T-helper 9 cell (primary cell): ENCODE measurements around the gene APBB1.
"Not testable (repeated sequence)": the region's sequence is repeated elsewhere in the genome, so short reads cannot be mapped to it uniquely, and the experiment has no call there.

ENCODE experiments used
- DNase-seq: peaks from one replicate; pipeline ENCODE4 v3.0.0-alpha.2; 2020

The APBB1 gene

GRCh38 chr11:6415797-6416196, 3.1 kb downstream of the APBB1 start:
- no peak for DNase-seq

GRCh38 chr11:6414874-6415328, 4.0 kb downstream of the APBB1 start:
- DNase-seq = no peak

- peak; percentile 37 for DNase-seq
Measured at GRCh38 chr11:6413791-6414201, 5.1 kb downstream of the APBB1 start.

- no peak for DNase-seq
Measured at GRCh38 chr11:6411594-6412031, 7.3 kb downstream of the APBB1 start.

GRCh38 chr11:6410695-6411430, 8.0 kb downstream of the APBB1 start:
- DNase-seq = no peak

GRCh38 chr11:6406370-6406769, 12.5 kb downstream of the APBB1 start:
- DNase-seq = no peak

GRCh38 chr11:6405846-6406245, 13.0 kb downstream of the APBB1 start:
- no peak for DNase-seq

GRCh38 chr11:6405052-6405667, 13.7 kb downstream of the APBB1 start:
- no peak for DNase-seq

GRCh38 chr11:6404342-6405051, 14.4 kb downstream of the APBB1 start:
- no peak for DNase-seq

- no peak for DNase-seq
Measured at GRCh38 chr11:6403539-6403938, 15.4 kb downstream of the APBB1 start.

- DNase-seq = peak; percentile 67
Measured at GRCh38 chr11:6402561-6402981, 16.3 kb downstream of the APBB1 start.

- DNase-seq = no peak
Measured at GRCh38 chr11:6402061-6402470, 16.8 kb downstream of the APBB1 start.

GRCh38 chr11:6401464-6401863, 17.4 kb downstream of the APBB1 start:
- no peak for DNase-seq

GRCh38 chr11:6400431-6401345, 18.2 kb downstream of the APBB1 start:
- no peak for DNase-seq

GRCh38 chr11:6397636-6398035, 21.3 kb downstream of the APBB1 start:
- no peak for DNase-seq

GRCh38 chr11:6397156-6397555, 21.7 kb downstream of the APBB1 start:
- no peak for DNase-seq

GRCh38 chr11:6395470-6396060, 23.3 kb downstream of the APBB1 start:
- no peak for DNase-seq

- no peak for DNase-seq
Measured at GRCh38 chr11:6393989-6394670, 24.8 kb downstream of the APBB1 start.

- DNase-seq = not testable (repeated sequence)
Measured at GRCh38 chr11:6392251-6392650, 26.6 kb downstream of the APBB1 start.

- DNase-seq = no peak
Measured at GRCh38 chr11:6391537-6392134, 27.3 kb downstream of the APBB1 start.
